H1 (cell line): Measurements from ENCODE around the gene PNCK. TPM values are rescaled to one million over a fixed set of nuclear protein-coding genes. Genes with fewer than 3 reads are reported as not detected.

Experiments used
- CTCF ChIA-PET: fragments of 300-600 bp; sonication (Branson Sonifier 250); formaldehyde crosslinking; loops from one replicate; lab custom pipeline; 2021; ENCODE audit not compliant: partially characterized antibody; lab: Charles Lee
- POLR2A ChIA-PET: fragments of 300-600 bp; sonication (Branson Sonifier 250); formaldehyde crosslinking; loops from one replicate; lab custom pipeline; 2021; ENCODE audit warnings: inconsistent platforms; ENCODE audit not compliant: partially characterized antibody; lab: Charles Lee
- DNase-seq, 2 experiments: peaks; one replicate each; pipeline versions ENCODE4 v3.0.0 to v3.0.0-alpha.2; 2010 to 2022; ENCODE audit warnings: low spot score in 2 of 2, low read depth in 1 of 2, mixed read lengths in 1 of 2
- FAIRE-seq: peaks from 2 replicates; lab custom pipeline; 2011; peaks lifted over from hg19 to GRCh38; lab: Jason Lieb, UNC
- H2AFZ ChIP-seq: 2 replicates; pipeline ENCODE4 v1.8.1; 2012; ENCODE audit warnings: low read length, inconsistent platforms
- H2AK5ac ChIP-seq: 2 replicates; pipeline ENCODE4 v1.6.1; 2013; ENCODE audit warnings: low read depth, low read length
- H2BK120ac ChIP-seq: replicated peaks from 2 replicates; pipeline ENCODE3; 2013; ENCODE audit warnings: low read depth, low read length, inconsistent platforms
- H2BK12ac ChIP-seq: 2 replicates; pipeline ENCODE4 v1.6.1; 2013; ENCODE audit warnings: low read depth, low read length
- H2BK15ac ChIP-seq: 2 replicates; pipeline ENCODE4 v1.6.1; 2013; ENCODE audit warnings: low read length
- H2BK20ac ChIP-seq: 2 replicates; pipeline ENCODE4 v1.6.1; 2013; ENCODE audit warnings: low read length
- H2BK5ac ChIP-seq: 2 replicates; pipeline ENCODE4 v1.6.1; 2013; ENCODE audit warnings: low read depth, low read length
- H3K14ac ChIP-seq: 2 replicates; pipeline ENCODE4 v1.6.1; 2013; ENCODE audit warnings: inconsistent platforms; ENCODE audit not compliant: insufficient read length
- H3K18ac ChIP-seq: 2 replicates; pipeline ENCODE4 v1.6.1; 2013; ENCODE audit warnings: low read length; ENCODE audit errors: extremely low read depth
- H3K23ac ChIP-seq: 2 replicates; pipeline ENCODE4 v1.6.1; 2013; ENCODE audit warnings: inconsistent platforms; ENCODE audit not compliant: insufficient read length
- H3K23me2 ChIP-seq: 2 replicates; pipeline ENCODE4 v1.6.1; 2013; ENCODE audit warnings: low read depth, low read length
- H3K27ac ChIP-seq: 2 replicates; pipeline ENCODE4 v1.6.1; 2011; ENCODE audit warnings: low read depth, low read length, inconsistent platforms
- H3K27me3 ChIP-seq, 4 experiments: replicated peaks in 1 of 4; 1 replicate in 1 of 4; 2 replicates in 3 of 4; pipeline versions ENCODE4 v1.6.1 to v1.8.1; 2011 to 2013; ENCODE audit warnings: low read length in 3 of 4, mild to moderate bottlenecking in 3 of 4, inconsistent platforms in 2 of 4, mixed read lengths in 2 of 4, moderate library complexity in 1 of 4; ENCODE audit not compliant: control insufficient read depth in 3 of 4, insufficient read depth in 3 of 4; ENCODE audit errors: extremely low read depth in 1 of 4
- H3K36me3 ChIP-seq, 4 experiments: 2 replicates each; pipeline versions ENCODE4 v1.6.1 to v1.8.1; 2011 to 2013; ENCODE audit warnings: mild to moderate bottlenecking in 4 of 4, low read length in 3 of 4, moderate library complexity in 2 of 4, control low read depth in 1 of 4, inconsistent platforms in 1 of 4; ENCODE audit not compliant: insufficient read depth in 4 of 4, control insufficient read depth in 2 of 4
- H3K4ac ChIP-seq: replicated peaks from 2 replicates; pipeline ENCODE3; 2013; ENCODE audit warnings: low read length, low read depth, mixed read lengths, inconsistent platforms; ENCODE audit not compliant: insufficient read length
- H3K4me1 ChIP-seq, 4 experiments: replicated peaks in 1 of 4; 1 replicate in 1 of 4; 2 replicates in 3 of 4; pipeline versions ENCODE4 v1.6.1 to v1.8.1; 2011 to 2013; ENCODE audit warnings: low read length in 3 of 4, inconsistent platforms in 2 of 4, mixed read lengths in 1 of 4; ENCODE audit not compliant: insufficient read depth in 4 of 4, control insufficient read depth in 3 of 4
- H3K4me2 ChIP-seq, 2 experiments: 2 replicates each; pipeline versions ENCODE4 v1.6.1 to v1.8.1; 2011 to 2013; ENCODE audit warnings: low read depth in 2 of 2, low read length in 2 of 2, control low read depth in 1 of 2, inconsistent platforms in 1 of 2, mild to moderate bottlenecking in 1 of 2; ENCODE audit not compliant: insufficient read depth in 1 of 2
- H3K4me3 ChIP-seq, 4 experiments: fragments of 200-600, 300-600 bp in 1 of 4; sonication (generic), shearing (Covaris generic), sonication (Bioruptor Twin) in 1 of 4; 2 replicates each; pipeline versions ENCODE4 v1.5.1 to v1.8.1; 2011 to 2016; ENCODE audit warnings: low read length in 4 of 4, low read depth in 3 of 4, control low read depth in 2 of 4, inconsistent platforms in 2 of 4, mild to moderate bottlenecking in 2 of 4, mixed read lengths in 1 of 4, moderate library complexity in 1 of 4; ENCODE audit not compliant: insufficient read depth in 2 of 4; ENCODE audit errors: extremely low read depth in 1 of 4
- H3K56ac ChIP-seq: replicated peaks from 2 replicates; pipeline ENCODE3; 2013; ENCODE audit warnings: low read depth, mild to moderate bottlenecking, mixed read lengths, low read length, inconsistent platforms; ENCODE audit not compliant: insufficient read length
- H3K79me1 ChIP-seq: 2 replicates; pipeline ENCODE4 v1.6.1; 2013; ENCODE audit warnings: low read depth, low read length, control low read depth
- H3K79me2 ChIP-seq, 2 experiments: 2 replicates each; pipeline versions ENCODE4 v1.6.1 to v1.8.1; 2012 to 2013; ENCODE audit warnings: low read length in 2 of 2, mild to moderate bottlenecking in 2 of 2, inconsistent platforms in 1 of 2; ENCODE audit not compliant: insufficient read depth in 2 of 2, control insufficient read depth in 1 of 2
- H3K9ac ChIP-seq, 4 experiments: replicated peaks in 1 of 4; 1 replicate in 1 of 4; 2 replicates in 3 of 4; pipeline versions ENCODE4 v1.6.1 to v1.8.1; 2011 to 2013; ENCODE audit warnings: low read depth in 3 of 4, low read length in 3 of 4, control low read depth in 2 of 4, mild to moderate bottlenecking in 2 of 4, moderate library complexity in 2 of 4, inconsistent platforms in 1 of 4; ENCODE audit errors: extremely low read depth in 1 of 4
- H3K9me3 ChIP-seq, 2 experiments: 2 replicates each; pipeline versions ENCODE4 v1.6.1 to v1.8.1; 2012 to 2013; ENCODE audit warnings: mild to moderate bottlenecking in 2 of 2, moderate library complexity in 2 of 2, control low read depth in 1 of 2, inconsistent platforms in 1 of 2, low read depth in 1 of 2, low read length in 1 of 2, mixed read lengths in 1 of 2; ENCODE audit not compliant: insufficient read depth in 2 of 2
- H4K20me1 ChIP-seq, 2 experiments: replicated peaks in 1 of 2; 2 replicates each; pipeline versions ENCODE3 to v1.8.1; 2011 to 2013; ENCODE audit warnings: inconsistent platforms in 2 of 2, low read length in 2 of 2, mild to moderate bottlenecking in 1 of 2; ENCODE audit not compliant: insufficient read depth in 2 of 2, control insufficient read depth in 1 of 2
- H4K5ac ChIP-seq: 2 replicates; pipeline ENCODE4 v1.6.1; 2013; ENCODE audit warnings: low read length, low read depth, mixed read lengths, inconsistent platforms; ENCODE audit not compliant: insufficient read length
- H4K8ac ChIP-seq: 2 replicates; pipeline ENCODE4 v1.8.0; 2013; ENCODE audit warnings: mild to moderate bottlenecking, moderate library complexity, low read length, inconsistent platforms; ENCODE audit not compliant: insufficient read depth; ENCODE audit errors: extremely low read depth
- H4K91ac ChIP-seq: replicated peaks from 2 replicates; pipeline ENCODE3; 2013; ENCODE audit warnings: low read length, mixed read lengths, inconsistent platforms; ENCODE audit not compliant: insufficient read length
- CTBP2 ChIP-seq: IDR thresholded peaks from 2 replicates; pipeline ENCODE4 v1.7.0; 2011; ENCODE audit warnings: borderline replicate concordance, mild to moderate bottlenecking, moderate library complexity, mixed read lengths, low read length; ENCODE audit not compliant: insufficient read depth, insufficient read length
- TAF7 ChIP-seq: optimal IDR thresholded peaks from 2 replicates; pipeline ENCODE3; 2011; ENCODE audit warnings: low read depth, mild to moderate bottlenecking, inconsistent platforms, low read length, moderate library complexity, borderline replicate concordance
- TEAD4 ChIP-seq: IDR thresholded peaks from 2 replicates; pipeline ENCODE4 v1.6.1; 2012; ENCODE audit warnings: low read depth, low read length, inconsistent platforms, mixed read lengths
- WGBS, 2 experiments: shearing (Covaris generic) in 1 of 2; methylation state at CpG; one replicate each; pipeline versions ENCODE4 v1.1.6 to v1.1.7; 2013 to 2015; ENCODE audit warnings: low lambda C conversion rate in 2 of 2, mixed read lengths in 2 of 2, inconsistent platforms in 1 of 2, low coverage in 1 of 2, missing lambda C conversion rate in 1 of 2; ENCODE audit not compliant: insufficient replicate concordance in 2 of 2, insufficient coverage in 1 of 2, insufficient read length in 1 of 2; ENCODE audit errors: extremely low coverage in 1 of 2, missing lambda C conversion rate in 1 of 2; 5-methylcytosine and 5-hydroxymethylcytosine counted together
- polyA plus RNA-seq, 7 experiments: library from polyadenylated mRNA; depleted of rRNA in 3 of 7; stranded (reverse) in 5 of 7; unstranded in 2 of 7; fragments of >200 nt in 5 of 7; fragments of 200-250 nt in 2 of 7; gene quantifications; 1 replicate in 5 of 7; 2 replicates in 1 of 7; 4 replicates in 1 of 7; pipeline versions ENCODE4 v1.2.1 to v1.2.3, GENCODE V29; 2011 to 2013; ENCODE audit warnings: missing spikeins in 2 of 7, mixed read lengths in 2 of 7
- total RNA-seq: library from RNA; stranded (reverse); fragmentation: NEBNext Ultra II Directional; extraction: Animal tissue kit (Norgen Biotek cat#: 25700); gene quantifications from 2 replicates; pipeline ENCODE4 v1.2.1, GENCODE V29; 2021

The PNCK gene
- total and polyA plus RNA-seq, 2 of the 8 experiments (the other 6 are each of a cell fraction or from before 2014, with no cell fraction given), result 6.2 to 6.3 TPM

DNA sequence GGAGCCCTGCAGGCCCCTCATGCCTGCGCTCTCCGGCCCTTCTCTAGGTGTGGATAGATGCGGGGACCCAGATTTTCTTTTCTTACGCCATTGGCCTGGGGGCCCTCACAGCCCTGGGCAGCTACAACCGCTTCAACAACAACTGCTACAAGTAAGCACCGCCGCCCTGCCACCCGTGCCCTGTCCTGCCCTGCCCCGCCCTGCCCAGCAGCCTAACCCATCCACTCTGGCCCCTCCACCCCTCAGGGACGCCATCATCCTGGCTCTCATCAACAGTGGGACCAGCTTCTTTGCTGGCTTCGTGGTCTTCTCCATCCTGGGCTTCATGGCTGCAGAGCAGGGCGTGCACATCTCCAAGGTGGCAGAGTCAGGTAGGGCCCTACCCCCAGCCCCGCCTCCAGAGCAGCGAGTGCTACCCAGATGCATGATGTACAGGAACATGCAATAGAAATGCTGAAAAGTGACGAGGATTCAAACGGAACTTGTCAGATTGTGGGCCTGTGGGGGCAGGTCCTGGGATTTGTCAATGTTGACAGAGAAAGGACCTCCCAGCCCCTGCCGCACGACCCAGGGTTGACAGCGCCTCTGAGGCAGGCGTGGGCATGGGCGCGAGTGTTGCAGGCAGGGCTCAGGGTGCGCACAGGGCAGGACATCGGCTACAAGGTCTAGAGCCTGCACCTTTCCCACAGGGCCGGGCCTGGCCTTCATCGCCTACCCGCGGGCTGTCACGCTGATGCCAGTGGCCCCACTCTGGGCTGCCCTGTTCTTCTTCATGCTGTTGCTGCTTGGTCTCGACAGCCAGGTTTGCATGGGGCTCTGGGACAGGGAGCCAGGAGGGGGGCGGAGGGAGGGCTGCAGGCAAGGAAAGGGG lies 19.8 kb upstream of the PNCK start:
- ChIA-PET POLR2A (interaction anchor here (0.6 to 1.3 kb wide), 5 partner anchors 7 to 278 kb away, joined by 3 to 5 read pairs (median 3); partner anchors contain the start of gene HCFC1), CTCF (interaction anchor here (1.8 kb wide), 1 partner anchor 14 kb away, joined by 6 read pairs; no protein-coding TSS in a partner anchor)
- Histone ChIP-seq H2BK15ac (no peak overlapping the region), H3K79me1 (no peaks in the 10 kb centered on the region; the same call in 1 of the 2 replicates), H2BK12ac (no peak overlapping the region), H2AK5ac (no peak overlapping the region), H3K23me2 (no peaks in the 10 kb centered on the region), H3K9me3 (no peaks in the 10 kb centered on the region), H3K14ac (no peak overlapping the region), H2BK20ac (no peak overlapping the region), H4K8ac (no peak overlapping the region), H4K20me1 (peaks cover 2 to 4% of the 10 kb centered on the region in 2 experiments), H3K56ac (no peak overlapping the region), H2BK5ac (no peak overlapping the region), H3K27me3 (no peaks in the 10 kb centered on the region), H2AFZ (no peak overlapping the region), H3K4me3 (no peak overlapping the region), H3K4me1 (peaks cover 0 to 12% (median 2%) of the 10 kb centered on the region in 4 experiments; a peak in 4 of 7 replicates), H3K23ac (no peak overlapping the region), H3K4ac (no peak overlapping the region), H2BK120ac (no peak overlapping the region), H3K36me3 (peaks cover 0 to 44% (median 12%) of the 10 kb centered on the region in 4 experiments; a peak in 5 of 8 replicates), H4K5ac (no peak overlapping the region), H3K27ac (no peak overlapping the region), H3K9ac (no peak overlapping the region), H4K91ac (no peak overlapping the region), H3K18ac (no peak overlapping the region), H3K79me2 (peaks cover 0 to 12% of the 10 kb centered on the region in 2 experiments; a peak in 3 of 4 replicates), H3K4me2 (no peak overlapping the region)
- DNase-seq (no peak), FAIRE-seq (no peak)
- 89% methylated on average over 4 of the region's 31 CpGs; no CpG with 5 or more reads in 1 of the 2 experiments for WGBS, 2 experiments
- TF ChIP-seq CTBP2 (no peak), TAF7 (no peak), TEAD4 (no peak)
